WTC11 (cell line): ENCODE results near the gene CELA2A.

ENCODE experiments used
- CBFB ChIP-seq: sonication (generic); formaldehyde crosslinking; IDR thresholded peaks from 2 replicates; pipeline ENCODE4 v1.8.1; 2022; ENCODE audit warnings: mild to moderate bottlenecking, low read depth, missing genetic modification reagents
- NR2C2 ChIP-seq: sonication (generic); formaldehyde crosslinking; IDR thresholded peaks from 2 replicates; pipeline ENCODE4 v1.8.0; 2022; ENCODE audit warnings: mild to moderate bottlenecking, missing genetic modification reagents
- TF ChIP-seq, protein P1 (sequence below): sonication (generic); formaldehyde crosslinking; IDR thresholded peaks from 2 replicates; pipeline ENCODE4 v1.8.1; 2023; ENCODE audit warnings: mild to moderate bottlenecking, moderate library complexity, missing genetic modification reagents
- TF ChIP-seq, protein P2 (sequence below): fragments of 200-600 bp; IDR thresholded peaks from 2 replicates; pipeline ENCODE4 v1.8.0; 2022; ENCODE audit warnings: antibody characterized with exemption

DNA sequence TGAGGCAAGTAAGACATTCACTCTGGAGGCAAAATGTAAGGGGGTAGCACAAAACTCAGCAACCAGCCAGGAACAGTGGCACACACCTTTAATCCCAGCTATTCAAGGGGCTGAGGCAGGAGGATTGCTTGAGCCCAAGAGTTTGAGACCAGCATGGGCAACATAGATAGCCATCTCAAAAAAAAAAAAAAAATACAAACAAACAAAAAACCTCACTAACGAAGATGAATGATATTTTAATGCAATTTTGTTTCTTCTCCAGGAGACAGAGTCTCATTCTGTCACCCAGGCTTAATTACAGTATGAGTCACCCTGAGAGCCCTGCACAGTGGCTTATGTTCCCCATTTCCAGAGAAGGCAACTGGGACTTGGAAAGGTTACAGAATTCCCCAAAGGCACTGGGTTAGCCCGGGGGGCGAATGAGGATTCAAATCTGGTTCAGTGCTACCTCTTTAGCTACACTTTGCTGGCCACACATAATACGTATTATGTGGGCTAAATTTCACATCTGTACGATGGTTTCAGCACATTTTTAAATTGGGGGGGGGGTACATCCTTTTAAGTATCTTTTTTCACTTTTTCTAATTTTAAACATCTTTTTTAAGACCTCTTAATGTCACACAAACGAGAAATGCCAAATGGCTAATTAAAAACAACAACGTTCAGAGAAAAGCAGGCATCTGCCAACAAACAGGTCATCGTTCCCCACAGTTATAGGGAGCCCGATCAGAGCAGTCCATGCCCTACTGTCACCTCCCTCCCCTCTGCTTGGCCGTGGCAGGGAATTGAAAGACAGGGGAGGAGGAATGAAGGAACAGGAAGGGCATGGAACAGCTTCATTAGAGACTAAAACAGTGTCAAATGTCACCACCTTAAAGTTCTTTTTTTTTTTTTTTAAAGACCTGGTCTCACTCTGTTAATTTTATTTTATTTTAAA lies 3.5 kb downstream of the CELA2A start:
- TF ChIP-seq NR2C2 (CRISPR knock-in tag), result no peak
- TF ChIP-seq, protein P1, sequence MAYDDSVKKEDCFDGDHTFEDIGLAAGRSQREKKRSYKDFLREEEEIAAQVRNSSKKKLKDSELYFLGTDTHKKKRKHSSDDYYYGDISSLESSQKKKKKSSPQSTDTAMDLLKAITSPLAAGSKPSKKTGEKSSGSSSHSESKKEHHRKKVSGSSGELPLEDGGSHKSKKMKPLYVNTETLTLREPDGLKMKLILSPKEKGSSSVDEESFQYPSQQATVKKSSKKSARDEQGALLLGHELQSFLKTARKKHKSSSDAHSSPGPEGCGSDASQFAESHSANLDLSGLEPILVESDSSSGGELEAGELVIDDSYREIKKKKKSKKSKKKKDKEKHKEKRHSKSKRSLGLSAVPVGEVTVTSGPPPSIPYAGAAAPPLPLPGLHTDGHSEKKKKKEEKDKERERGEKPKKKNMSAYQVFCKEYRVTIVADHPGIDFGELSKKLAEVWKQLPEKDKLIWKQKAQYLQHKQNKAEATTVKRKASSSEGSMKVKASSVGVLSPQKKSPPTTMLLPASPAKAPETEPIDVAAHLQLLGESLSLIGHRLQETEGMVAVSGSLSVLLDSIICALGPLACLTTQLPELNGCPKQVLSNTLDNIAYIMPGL (CRISPR knock-in tag), result no peak
- no peak for TF ChIP-seq CBFB
- TF ChIP-seq, protein P2, sequence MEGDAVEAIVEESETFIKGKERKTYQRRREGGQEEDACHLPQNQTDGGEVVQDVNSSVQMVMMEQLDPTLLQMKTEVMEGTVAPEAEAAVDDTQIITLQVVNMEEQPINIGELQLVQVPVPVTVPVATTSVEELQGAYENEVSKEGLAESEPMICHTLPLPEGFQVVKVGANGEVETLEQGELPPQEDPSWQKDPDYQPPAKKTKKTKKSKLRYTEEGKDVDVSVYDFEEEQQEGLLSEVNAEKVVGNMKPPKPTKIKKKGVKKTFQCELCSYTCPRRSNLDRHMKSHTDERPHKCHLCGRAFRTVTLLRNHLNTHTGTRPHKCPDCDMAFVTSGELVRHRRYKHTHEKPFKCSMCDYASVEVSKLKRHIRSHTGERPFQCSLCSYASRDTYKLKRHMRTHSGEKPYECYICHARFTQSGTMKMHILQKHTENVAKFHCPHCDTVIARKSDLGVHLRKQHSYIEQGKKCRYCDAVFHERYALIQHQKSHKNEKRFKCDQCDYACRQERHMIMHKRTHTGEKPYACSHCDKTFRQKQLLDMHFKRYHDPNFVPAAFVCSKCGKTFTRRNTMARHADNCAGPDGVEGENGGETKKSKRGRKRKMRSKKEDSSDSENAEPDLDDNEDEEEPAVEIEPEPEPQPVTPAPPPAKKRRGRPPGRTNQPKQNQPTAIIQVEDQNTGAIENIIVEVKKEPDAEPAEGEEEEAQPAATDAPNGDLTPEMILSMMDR, result no peak
